Stimulated activated naive CD8-positive, alpha-beta T cell treated with anti-CD3 and anti-CD28 coated beads, Interleukin-15, amount 100 ng/mL, for 72 hours (primary cell): Measurements from ENCODE around the gene RHOF.
A peak's percentile ranks its signal among the peaks of the same experiment; 100 is the strongest.

Experiments used
- ATAC-seq: fragments of 150-1000 bp; cut with Tn5 transposase; 2 replicates; pipeline ENCODE4 v1.10.0; 2021; ENCODE audit warnings: mild to moderate bottlenecking, moderate library complexity
- DNase-seq, 2 donors: peaks; one replicate each; pipeline ENCODE4 v3.0.0; 2021 to 2022
- H3K27ac Mint-ChIP-seq, 2 donors: one replicate each; pipeline ENCODE4 v1.8.0; 2022; ENCODE audit warnings: mild to moderate bottlenecking in 2 of 2, mixed read lengths in 2 of 2, moderate library complexity in 2 of 2
- H3K27me3 Mint-ChIP-seq: one replicate; pipeline ENCODE4 v1.8.0; 2022; ENCODE audit warnings: mixed read lengths
- H3K4me1 Mint-ChIP-seq: one replicate; pipeline ENCODE4 v1.8.0; 2022; ENCODE audit warnings: mild to moderate bottlenecking, mixed read lengths
- H3K4me3 Mint-ChIP-seq, 2 donors: one replicate each; pipeline ENCODE4 v1.8.0; 2022; ENCODE audit warnings: mild to moderate bottlenecking in 2 of 2, mixed read lengths in 2 of 2, moderate library complexity in 1 of 2
- H3K9me3 Mint-ChIP-seq, 2 donors: one replicate each; pipeline ENCODE4 v1.8.0; 2022; ENCODE audit warnings: mixed read lengths in 2 of 2

The RHOF gene

DNA sequence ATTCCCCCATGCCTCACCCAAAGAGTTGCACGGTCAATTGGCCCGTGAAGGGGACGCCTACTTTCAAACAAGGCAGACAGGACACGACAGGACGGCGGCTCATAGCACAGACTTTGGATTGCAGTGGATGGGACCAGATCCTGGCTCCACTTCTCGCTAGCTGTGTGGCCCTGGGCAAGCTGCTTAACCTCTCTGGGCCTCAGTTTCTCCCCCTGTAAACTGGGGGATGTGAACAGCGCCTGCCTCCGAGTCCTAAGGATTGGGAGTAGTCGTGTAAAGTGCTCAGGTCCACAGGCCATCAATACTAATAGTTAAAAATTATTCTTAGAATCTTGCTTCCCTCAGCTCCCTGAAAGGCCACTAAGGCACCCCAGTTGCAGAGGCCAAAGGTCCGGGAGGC lies 13.1 kb downstream of the RHOF start:
- DNase-seq (no peak), ATAC-seq (no peak)
- Mint-ChIP-seq H3K4me1 (peaks cover 72% of the 10 kb centered on the region), H3K27ac (no peak overlapping the region), H3K4me3 (no peak overlapping the region), H3K9me3 (no peaks in the 10 kb centered on the region), H3K27me3 (no peaks in the 10 kb centered on the region)

DNA sequence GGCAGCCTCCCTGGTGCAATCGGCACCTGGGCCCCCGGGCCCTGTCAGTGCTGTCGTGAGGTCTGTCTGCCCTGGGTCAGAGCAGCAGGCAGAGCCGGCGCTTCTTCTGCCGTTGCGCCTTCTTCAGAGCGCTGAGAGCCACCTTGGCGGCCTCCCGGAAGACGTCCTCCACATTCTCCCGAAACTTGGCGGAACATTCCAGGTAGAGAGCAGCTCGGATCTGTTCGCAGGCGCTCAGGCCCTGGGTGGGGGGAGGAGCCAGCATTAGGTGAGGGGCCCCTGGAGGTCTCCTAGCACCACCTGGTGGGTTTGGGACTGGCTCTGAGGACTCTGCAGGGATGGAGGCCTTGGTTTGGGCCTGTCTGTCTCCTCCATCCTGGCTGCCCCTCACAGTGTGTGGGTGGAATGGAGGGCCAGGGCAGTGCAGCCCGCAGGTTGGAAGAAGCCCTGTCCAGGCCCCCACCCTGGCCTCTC lies 14.0 kb downstream of the RHOF start:
- Mint-ChIP-seq H3K27ac (peak overlapping the region in 1 of 2 donors; percentile 80), H3K4me3 (no peak overlapping the region), H3K27me3 (no peaks in the 10 kb centered on the region), H3K9me3 (no peaks in the 10 kb centered on the region), H3K4me1 (peaks cover 62% of the 10 kb centered on the region)
- ATAC-seq (no peak), DNase-seq (no peak)

GRCh38 chr12:121778567-121779421 lies 14.7 kb downstream of the RHOF start:
- peaks cover 55% of the 10 kb centered on the region for H3K4me1 Mint-ChIP-seq
- H3K27me3 Mint-ChIP-seq: no peaks in the 10 kb centered on the region
- ATAC-seq (no peak), DNase-seq (no peak)
- peak overlapping the region; percentile 23 to 61 for H3K27ac Mint-ChIP-seq
- H3K4me3 Mint-ChIP-seq: no peak overlapping the region
- no peaks in the 10 kb centered on the region for H3K9me3 Mint-ChIP-seq

DNA sequence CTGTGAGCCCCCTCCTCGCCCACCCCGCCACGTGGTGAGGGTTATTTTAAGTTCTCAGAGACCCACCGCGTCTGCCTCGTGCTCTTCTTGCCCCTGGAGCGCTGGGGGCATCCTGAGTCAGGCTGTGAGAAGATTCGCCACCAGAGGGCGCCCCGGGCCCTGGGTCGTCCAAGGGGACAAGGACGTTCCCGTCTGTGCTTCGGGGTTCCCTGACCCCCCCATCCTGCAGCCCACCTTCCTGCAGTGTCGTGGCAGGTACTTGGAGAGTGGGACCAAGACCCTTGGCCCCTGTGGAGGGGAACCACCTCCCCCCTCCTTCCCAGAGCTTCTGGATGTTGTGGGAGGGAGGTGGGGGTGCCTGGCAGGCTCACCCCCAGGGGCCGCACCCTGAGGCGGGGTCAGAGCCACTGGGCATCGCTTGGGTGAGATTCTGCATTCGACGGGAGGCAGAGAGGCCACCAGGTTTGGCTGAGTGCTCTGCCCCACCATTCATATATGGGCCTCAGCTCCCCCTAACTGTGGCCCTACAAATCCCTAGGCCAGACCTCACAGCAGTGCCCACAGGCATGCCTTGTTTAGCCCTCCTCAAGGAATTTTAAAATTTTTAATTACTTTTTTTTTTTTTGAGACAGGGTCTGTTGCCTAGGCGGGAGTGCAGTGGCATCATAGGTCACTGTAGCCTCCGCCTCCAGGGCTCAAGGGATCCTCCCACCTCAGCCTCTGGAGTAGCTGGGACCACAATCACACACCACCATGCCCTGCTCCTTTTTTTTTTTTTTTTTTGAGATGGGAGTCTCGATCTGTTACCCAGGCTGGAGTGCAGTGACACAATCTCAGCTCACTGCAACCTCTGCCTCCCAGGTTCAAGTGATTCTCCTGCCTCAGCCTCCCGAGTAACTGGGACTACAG lies 17.0 kb downstream of the RHOF start:
- ATAC-seq (peak; percentile 74), DNase-seq (peak; percentile 85 to 87)
- Mint-ChIP-seq H3K4me3 (no peak overlapping the region), H3K27me3 (no peaks in the 10 kb centered on the region), H3K9me3 (no peaks in the 10 kb centered on the region), H3K4me1 (peaks cover 42% of the 10 kb centered on the region), H3K27ac (peak overlapping the region; percentile 25 to 93)

DNA sequence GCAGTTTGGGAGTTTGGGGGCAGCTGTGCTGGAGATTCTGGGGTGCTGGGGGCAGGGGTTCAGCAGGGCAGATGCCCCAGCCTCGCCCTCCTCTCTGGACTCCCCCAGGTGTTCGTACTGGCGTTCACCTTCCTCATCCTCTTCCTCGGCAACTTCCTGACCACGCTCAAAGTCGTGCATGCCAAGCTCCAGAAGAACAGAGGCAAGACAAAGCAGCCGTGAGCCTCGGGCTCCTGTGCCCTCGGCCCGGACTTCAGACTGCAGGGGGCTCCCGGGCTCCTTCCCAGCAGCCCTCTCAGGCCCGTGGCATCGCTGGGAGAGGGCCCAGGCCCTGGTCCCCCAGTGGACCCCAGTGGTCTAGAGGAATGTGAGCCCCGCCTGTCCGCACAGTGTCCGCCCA lies 18.0 kb downstream of the RHOF start:
- Mint-ChIP-seq H3K9me3 (no peaks in the 10 kb centered on the region), H3K27ac (peak overlapping the region in 1 of 2 donors; percentile 27), H3K27me3 (no peaks in the 10 kb centered on the region), H3K4me3 (no peak overlapping the region), H3K4me1 (peaks cover 33% of the 10 kb centered on the region)
- no peak for ATAC-seq
- no peak for DNase-seq

- Mint-ChIP-seq H3K9me3 (no peaks in the 10 kb centered on the region), H3K4me3 (no peak overlapping the region), H3K27ac (no peak overlapping the region), H3K27me3 (no peaks in the 10 kb centered on the region), H3K4me1 (peaks cover 30% of the 10 kb centered on the region)
- ATAC-seq: peak; percentile 1
- no peak for DNase-seq
Measured at GRCh38 chr12:121774968-121775474, 18.5 kb downstream of the RHOF start.

GRCh38 chr12:121773011-121773777 lies 20.3 kb downstream of the RHOF start:
- ATAC-seq (peak; percentile 86), DNase-seq (peak; percentile 80 to 85)
- H3K4me3 Mint-ChIP-seq: no peak overlapping the region
- no peak overlapping the region for H3K27ac Mint-ChIP-seq
- no peaks in the 10 kb centered on the region for H3K9me3 Mint-ChIP-seq
- H3K4me1 Mint-ChIP-seq: peaks cover 17% of the 10 kb centered on the region
- no peaks in the 10 kb centered on the region for H3K27me3 Mint-ChIP-seq

DNA sequence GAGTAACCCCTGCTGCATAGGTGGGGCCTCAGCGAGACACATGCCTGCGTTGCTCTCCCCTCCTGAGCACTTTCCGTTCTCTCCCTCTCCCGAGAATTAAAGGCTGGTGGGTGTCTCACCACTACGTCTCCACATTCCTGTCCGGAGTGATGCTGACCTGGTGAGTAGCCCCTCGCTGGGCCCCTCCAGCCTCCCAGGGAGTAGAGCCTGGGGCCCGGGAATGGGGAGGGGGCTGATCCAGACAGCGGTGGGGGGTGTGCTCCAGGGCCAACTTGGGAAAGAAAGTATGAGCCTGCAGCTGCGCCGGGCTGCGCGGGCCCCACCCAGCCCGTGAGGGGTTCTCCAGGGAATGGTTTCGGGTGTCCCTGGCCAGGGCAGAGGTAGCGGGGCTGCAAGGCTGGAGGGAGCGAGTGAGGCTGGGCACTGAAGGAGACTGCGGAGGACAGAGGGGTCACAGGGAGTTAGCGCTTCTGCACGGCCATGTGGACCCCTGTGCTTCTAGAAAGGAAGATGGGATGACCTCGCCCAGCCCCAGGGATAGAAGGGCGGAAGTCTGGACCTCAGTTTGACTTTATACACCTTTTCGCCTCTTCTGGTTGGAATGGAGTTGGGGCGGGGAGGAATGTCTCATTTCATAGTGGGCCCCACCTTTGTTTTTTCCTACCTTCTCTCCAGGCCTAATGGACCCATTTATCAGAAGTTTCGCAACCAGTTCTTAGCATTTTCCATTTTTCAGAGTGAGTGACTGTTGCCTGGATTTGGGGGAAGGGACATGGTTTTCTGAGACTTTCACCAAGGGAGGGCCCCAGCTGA lies 22.5 kb downstream of the RHOF start:
- no peaks in the 10 kb centered on the region for H3K9me3 Mint-ChIP-seq
- H3K27me3 Mint-ChIP-seq: no peaks in the 10 kb centered on the region
- no peak for ATAC-seq
- no peak overlapping the region for H3K4me3 Mint-ChIP-seq
- H3K27ac Mint-ChIP-seq: no peak overlapping the region
- H3K4me1 Mint-ChIP-seq: peaks cover 17% of the 10 kb centered on the region
- DNase-seq: no peak

- H3K4me3 Mint-ChIP-seq: no peak overlapping the region
- no peaks in the 10 kb centered on the region for H3K9me3 Mint-ChIP-seq
- ATAC-seq (no peak), DNase-seq (no peak)
- no peaks in the 10 kb centered on the region for H3K27me3 Mint-ChIP-seq
- peaks cover 15% of the 10 kb centered on the region for H3K4me1 Mint-ChIP-seq
- H3K27ac Mint-ChIP-seq: no peak overlapping the region
Measured at GRCh38 chr12:121770388-121770787, 23.1 kb downstream of the RHOF start.

DNA sequence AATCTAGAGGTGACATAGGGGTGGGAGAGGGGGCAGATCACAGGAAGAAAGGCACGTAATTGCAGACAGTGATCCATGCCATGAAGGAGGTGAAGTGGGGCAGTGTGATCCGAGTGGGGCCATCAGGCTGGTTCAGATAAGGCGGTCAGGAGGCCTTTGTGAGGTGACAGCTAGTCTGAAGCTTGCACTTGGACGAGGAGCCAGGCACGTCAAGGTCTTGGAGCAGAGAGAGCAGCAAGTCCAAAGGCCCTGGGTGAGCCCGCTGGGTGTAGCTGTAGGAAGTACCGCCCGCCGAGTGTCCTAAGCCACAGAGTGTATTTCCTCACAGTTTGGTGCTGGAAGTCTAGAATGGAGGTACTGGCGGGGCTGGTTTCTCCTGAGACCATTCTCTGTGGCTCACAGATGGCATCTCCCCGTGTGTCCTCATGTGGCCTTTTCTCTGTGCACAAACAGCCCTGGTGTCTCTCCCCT lies 23.6 kb downstream of the RHOF start:
- peaks cover 15% of the 10 kb centered on the region for H3K4me1 Mint-ChIP-seq
- H3K4me3 Mint-ChIP-seq: no peak overlapping the region
- H3K27ac Mint-ChIP-seq: peak overlapping the region in 1 of 2 donors; percentile 16
- H3K27me3 Mint-ChIP-seq: no peaks in the 10 kb centered on the region
- no peak for ATAC-seq
- no peaks in the 10 kb centered on the region for H3K9me3 Mint-ChIP-seq
- DNase-seq: no peak

GRCh38 chr12:121769297-121769830 lies 24.1 kb downstream of the RHOF start:
- peak overlapping the region in 1 of 2 donors; percentile 16 for H3K27ac Mint-ChIP-seq
- H3K9me3 Mint-ChIP-seq: no peaks in the 10 kb centered on the region
- DNase-seq: no peak
- H3K27me3 Mint-ChIP-seq: no peaks in the 10 kb centered on the region
- H3K4me1 Mint-ChIP-seq: peaks cover 15% of the 10 kb centered on the region
- ATAC-seq: no peak
- no peak overlapping the region for H3K4me3 Mint-ChIP-seq

DNA sequence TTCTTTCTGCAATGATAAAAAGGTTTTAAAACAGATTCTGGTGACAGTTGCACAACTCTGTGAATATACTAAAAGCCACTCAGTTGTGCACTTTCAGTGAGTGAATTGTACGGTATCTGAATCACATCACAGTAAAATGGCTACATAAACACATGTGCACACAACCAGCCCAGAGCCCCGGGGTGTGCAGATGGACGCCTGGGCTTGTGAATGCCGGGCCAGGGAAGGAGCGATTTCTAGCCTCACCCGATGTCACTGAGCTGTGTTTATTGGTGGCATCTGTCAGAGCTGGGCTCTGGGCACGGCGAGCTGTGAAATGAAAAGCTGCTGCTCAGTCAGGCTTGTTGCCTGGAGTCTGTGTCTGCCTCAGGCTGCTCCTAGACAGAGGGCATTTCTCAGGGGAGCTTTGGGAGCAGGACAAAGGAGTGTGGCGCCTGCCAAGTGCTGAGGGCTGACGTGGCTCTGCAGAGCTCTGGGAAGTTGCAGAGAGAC lies 25.9 kb downstream of the RHOF start:
- H3K9me3 Mint-ChIP-seq: no peaks in the 10 kb centered on the region
- ATAC-seq: no peak
- no peaks in the 10 kb centered on the region for H3K27me3 Mint-ChIP-seq
- no peak for DNase-seq
- H3K27ac Mint-ChIP-seq: no peak overlapping the region
- no peak overlapping the region for H3K4me3 Mint-ChIP-seq
- peaks cover 6% of the 10 kb centered on the region for H3K4me1 Mint-ChIP-seq

DNA sequence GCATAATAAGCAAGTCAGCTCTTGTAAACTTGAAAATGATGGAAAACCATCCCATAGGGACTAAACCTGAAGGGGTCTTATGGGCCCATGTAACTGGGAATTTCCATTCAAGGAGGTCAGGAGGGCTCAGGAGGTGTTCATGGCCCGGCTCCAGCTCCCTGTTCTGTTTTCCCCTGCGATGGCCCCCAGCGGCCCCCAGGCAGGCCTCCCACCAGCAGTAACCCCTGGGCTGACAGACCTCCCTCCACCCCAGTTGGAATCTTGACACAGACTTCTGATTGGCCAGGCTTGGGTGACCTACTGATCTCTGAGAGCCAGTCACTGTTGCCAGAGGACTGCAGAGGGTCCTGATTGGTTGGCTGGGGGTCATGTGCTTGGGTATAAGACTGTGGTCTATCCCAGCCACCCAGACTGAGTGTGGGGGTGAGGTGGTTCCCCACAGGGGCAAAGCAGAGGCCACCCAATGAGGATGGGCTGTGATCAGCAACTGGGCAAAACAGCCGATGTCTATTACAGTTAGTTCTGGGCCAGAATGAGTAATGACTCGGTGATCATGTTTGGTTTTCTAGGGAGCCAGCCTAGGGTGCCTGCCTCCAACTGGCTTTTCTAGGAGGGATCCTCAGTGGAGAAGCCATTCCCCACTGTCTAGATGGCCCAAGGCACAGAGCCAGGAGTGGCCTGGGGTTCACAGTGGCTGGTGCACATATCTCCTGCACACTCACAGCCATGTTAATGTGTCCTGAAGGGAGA lies 27.0 kb downstream of the RHOF start:
- DNase-seq (no peak), ATAC-seq (peak; percentile 57)
- Mint-ChIP-seq H3K9me3 (no peaks in the 10 kb centered on the region), H3K4me1 (peaks cover 6% of the 10 kb centered on the region), H3K27ac (no peak overlapping the region), H3K27me3 (no peaks in the 10 kb centered on the region), H3K4me3 (no peak overlapping the region)
